ENCODE measurements around the gene CAP1. TPM values are rescaled to one million over a fixed set of nuclear protein-coding genes. Genes with fewer than 3 reads are reported as not detected.

Gene CAP1
- total and polyA plus RNA-seq, 9 of the 15 experiments (the other 6 are each of a cell fraction or from before 2014, with no cell fraction given) = 230 to 658 (median 281) TPM

DNA sequence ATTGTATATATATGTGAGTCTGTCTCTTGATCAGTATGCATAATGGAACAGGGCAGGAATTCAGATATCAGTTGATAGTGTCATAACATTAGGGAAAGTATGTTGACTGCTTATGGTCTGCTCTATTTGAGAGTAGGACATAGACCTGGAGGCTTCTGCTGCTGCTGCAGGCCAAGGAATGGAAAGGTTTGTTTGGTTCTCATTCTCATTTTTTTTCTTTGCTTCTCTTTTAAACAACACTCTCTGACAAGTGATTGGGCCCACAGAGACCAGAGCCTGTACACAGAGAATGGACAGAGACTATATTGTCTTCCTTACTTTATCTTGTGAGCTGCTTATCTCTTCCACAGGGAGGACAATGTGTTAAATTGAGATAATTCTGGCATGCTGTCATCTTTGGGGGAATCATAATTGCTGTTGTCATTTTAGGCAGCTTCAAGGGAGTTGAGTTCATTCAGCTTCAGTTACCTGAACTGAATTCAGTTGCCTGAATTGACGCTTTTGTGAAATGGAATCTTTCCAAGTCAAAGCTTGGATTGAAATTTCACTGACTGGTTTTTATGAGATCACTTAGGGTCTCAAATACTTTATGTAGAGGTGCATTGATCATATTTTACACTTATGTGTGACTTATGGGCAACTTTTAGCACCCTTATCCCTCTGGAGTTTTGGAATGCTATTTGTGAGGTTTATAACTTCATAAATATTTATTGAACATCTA, 16.9 kb downstream of the CAP1 start (continued):
- TF ChIP-seq ZNF407 (IDR thresholded peaks at IDR 0.05; ENCODE audit: low read depth) = no peak
- TF ChIP-seq, protein P1, sequence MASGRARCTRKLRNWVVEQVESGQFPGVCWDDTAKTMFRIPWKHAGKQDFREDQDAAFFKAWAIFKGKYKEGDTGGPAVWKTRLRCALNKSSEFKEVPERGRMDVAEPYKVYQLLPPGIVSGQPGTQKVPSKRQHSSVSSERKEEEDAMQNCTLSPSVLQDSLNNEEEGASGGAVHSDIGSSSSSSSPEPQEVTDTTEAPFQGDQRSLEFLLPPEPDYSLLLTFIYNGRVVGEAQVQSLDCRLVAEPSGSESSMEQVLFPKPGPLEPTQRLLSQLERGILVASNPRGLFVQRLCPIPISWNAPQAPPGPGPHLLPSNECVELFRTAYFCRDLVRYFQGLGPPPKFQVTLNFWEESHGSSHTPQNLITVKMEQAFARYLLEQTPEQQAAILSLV (tag; IDR thresholded peaks at IDR 0.05) = no peak
- TF ChIP-seq LCOR (CRISPR knock-in tag; IDR thresholded peaks at IDR 0.05) = peak; percentile 94
- no peak for TF ChIP-seq KDM5B (IDR thresholded peaks at IDR 0.05; ENCODE audit: insufficient replicate concordance, low read depth, low read length)
- no peak for TF ChIP-seq RHOXF2B (CRISPR knock-in tag; conservative IDR thresholded peaks at IDR 0.05)
- TF ChIP-seq, protein P2, sequence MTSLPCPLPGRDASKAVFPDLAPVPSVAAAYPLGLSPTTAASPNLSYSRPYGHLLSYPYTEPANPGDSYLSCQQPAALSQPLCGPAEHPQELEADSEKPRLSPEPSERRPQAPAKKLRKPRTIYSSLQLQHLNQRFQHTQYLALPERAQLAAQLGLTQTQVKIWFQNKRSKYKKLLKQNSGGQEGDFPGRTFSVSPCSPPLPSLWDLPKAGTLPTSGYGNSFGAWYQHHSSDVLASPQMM (CRISPR knock-in tag; IDR thresholded peaks at IDR 0.05) = no peak
- TF ChIP-seq, protein P3, sequence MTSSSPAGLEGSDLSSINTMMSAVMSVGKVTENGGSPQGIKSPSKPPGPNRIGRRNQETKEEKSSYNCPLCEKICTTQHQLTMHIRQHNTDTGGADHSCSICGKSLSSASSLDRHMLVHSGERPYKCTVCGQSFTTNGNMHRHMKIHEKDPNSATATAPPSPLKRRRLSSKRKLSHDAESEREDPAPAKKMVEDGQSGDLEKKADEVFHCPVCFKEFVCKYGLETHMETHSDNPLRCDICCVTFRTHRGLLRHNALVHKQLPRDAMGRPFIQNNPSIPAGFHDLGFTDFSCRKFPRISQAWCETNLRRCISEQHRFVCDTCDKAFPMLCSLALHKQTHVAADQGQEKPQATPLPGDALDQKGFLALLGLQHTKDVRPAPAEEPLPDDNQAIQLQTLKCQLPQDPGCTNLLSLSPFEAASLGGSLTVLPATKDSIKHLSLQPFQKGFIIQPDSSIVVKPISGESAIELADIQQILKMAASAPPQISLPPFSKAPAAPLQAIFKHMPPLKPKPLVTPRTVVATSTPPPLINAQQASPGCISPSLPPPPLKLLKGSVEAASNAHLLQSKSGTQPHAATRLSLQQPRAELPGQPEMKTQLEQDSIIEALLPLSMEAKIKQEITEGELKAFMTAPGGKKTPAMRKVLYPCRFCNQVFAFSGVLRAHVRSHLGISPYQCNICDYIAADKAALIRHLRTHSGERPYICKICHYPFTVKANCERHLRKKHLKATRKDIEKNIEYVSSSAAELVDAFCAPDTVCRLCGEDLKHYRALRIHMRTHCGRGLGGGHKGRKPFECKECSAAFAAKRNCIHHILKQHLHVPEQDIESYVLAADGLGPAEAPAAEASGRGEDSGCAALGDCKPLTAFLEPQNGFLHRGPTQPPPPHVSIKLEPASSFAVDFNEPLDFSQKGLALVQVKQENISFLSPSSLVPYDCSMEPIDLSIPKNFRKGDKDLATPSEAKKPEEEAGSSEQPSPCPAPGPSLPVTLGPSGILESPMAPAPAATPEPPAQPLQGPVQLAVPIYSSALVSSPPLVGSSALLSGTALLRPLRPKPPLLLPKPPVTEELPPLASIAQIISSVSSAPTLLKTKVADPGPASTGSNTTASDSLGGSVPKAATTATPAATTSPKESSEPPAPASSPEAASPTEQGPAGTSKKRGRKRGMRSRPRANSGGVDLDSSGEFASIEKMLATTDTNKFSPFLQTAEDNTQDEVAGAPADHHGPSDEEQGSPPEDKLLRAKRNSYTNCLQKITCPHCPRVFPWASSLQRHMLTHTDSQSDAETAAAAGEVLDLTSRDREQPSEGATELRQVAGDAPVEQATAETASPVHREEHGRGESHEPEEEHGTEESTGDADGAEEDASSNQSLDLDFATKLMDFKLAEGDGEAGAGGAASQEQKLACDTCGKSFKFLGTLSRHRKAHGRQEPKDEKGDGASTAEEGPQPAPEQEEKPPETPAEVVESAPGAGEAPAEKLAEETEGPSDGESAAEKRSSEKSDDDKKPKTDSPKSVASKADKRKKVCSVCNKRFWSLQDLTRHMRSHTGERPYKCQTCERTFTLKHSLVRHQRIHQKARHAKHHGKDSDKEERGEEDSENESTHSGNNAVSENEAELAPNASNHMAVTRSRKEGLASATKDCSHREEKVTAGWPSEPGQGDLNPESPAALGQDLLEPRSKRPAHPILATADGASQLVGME (CRISPR knock-in tag; IDR thresholded peaks at IDR 0.05) = 0 out of 2 replicates have a peak, but pooled peaks have one; percentile 15
- TF ChIP-seq ZNF263 (CRISPR knock-in tag; IDR thresholded peaks at IDR 0.05; ENCODE audit: borderline replicate concordance) = no peak
- TF ChIP-seq, protein P4, sequence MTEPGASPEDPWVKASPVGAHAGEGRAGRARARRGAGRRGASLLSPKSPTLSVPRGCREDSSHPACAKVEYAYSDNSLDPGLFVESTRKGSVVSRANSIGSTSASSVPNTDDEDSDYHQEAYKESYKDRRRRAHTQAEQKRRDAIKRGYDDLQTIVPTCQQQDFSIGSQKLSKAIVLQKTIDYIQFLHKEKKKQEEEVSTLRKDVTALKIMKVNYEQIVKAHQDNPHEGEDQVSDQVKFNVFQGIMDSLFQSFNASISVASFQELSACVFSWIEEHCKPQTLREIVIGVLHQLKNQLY (CRISPR knock-in tag; conservative IDR thresholded peaks at IDR 0.05) = no peak
- 0 out of 2 replicates have a peak, but pooled peaks have one; percentile 23 for TF ChIP-seq DIDO1 (tag; IDR thresholded peaks at IDR 0.05; ENCODE audit: low read depth)
